ENCODE data around the gene TMEM80. TPM values are rescaled to one million over a fixed set of nuclear protein-coding genes. Genes with fewer than 3 reads are reported as not detected.

The TMEM80 gene
- total and polyA plus RNA-seq, 10 of the 15 experiments (the other 5 are each of a cell fraction or from before 2014, with no cell fraction given), result 6.7 to 30.9 (median 20.7) TPM

- TF ChIP-seq FOS (IDR thresholded peaks at IDR 0.05; ENCODE audit: borderline replicate concordance, extremely low read depth, insufficient read length) (no peak), HSF1 (IDR thresholded peaks at IDR 0.05; ENCODE audit: low read depth, low read length) (no peak), RAD51 (IDR thresholded peaks at IDR 0.05) (no peak), NFIC (IDR thresholded peaks at IDR 0.05; ENCODE audit: low read depth, low read length) (no peak), USF2 (IDR thresholded peaks at IDR 0.05; ENCODE audit: borderline replicate concordance, low read depth, low read length) (no peak; the same call in 1 of the 2 replicates), CREB1 (IDR thresholded peaks at IDR 0.05; ENCODE audit: low read depth) (no peak), ESRRA (IDR thresholded peaks at IDR 0.05; ENCODE audit: low read length) (no peak), MTA3 (IDR thresholded peaks at IDR 0.05; ENCODE audit: borderline replicate concordance, low read length) (no peak), PAX8 (IDR thresholded peaks at IDR 0.05) (no peak), GATAD2B (conservative IDR thresholded peaks at IDR 0.05; ENCODE audit: low read depth) (peak; percentile 93), SPI1 (IDR thresholded peaks at IDR 0.05; ENCODE audit: borderline replicate concordance, insufficient read depth, low read depth, low read length) (no peak), MLLT1 (IDR thresholded peaks at IDR 0.05) (no peak), JUNB (IDR thresholded peaks at IDR 0.05) (no peak), CBX3 (IDR thresholded peaks at IDR 0.05; ENCODE audit: borderline replicate concordance, low read depth) (no peak), NR2C2 (IDR thresholded peaks at IDR 0.05; ENCODE audit: borderline replicate concordance, control insufficient read depth, insufficient read length, low read depth) (no peak), TCF3 (IDR thresholded peaks at IDR 0.05; ENCODE audit: borderline replicate concordance, insufficient read depth, low read depth, low read length) (0 out of 2 replicates have a peak, but pooled peaks have one; percentile 55), SIX5 (IDR thresholded peaks at IDR 0.05; ENCODE audit: low read depth, low read length, severe bottlenecking) (no peak), MEF2B (IDR thresholded peaks at IDR 0.05; ENCODE audit: partially characterized antibody, poor library complexity, severe bottlenecking) (no peak), ZBTB4 (CRISPR knock-in tag; IDR thresholded peaks at IDR 0.05) (no peak), RAD21 (IDR thresholded peaks at IDR 0.05; ENCODE audit: insufficient read depth, low read depth, low read length) (no peak), ZNF207 (IDR thresholded peaks at IDR 0.05; ENCODE audit: borderline replicate concordance) (no peak), RBBP5 (conservative IDR thresholded peaks at IDR 0.05) (no peak), SMC3 (IDR thresholded peaks at IDR 0.05; ENCODE audit: borderline replicate concordance, low read length) (no peak), KAT2A (conservative IDR thresholded peaks at IDR 0.05; ENCODE audit: control insufficient read depth, low read depth, low read length) (no peak)
Measured at GRCh38 chr11:694563-695287, 891 bp upstream of the TMEM80 start, which contains the start of gene DEAF1 (continued).

Data from GM12878 (cell line).